ENCODE results near the gene MCIDAS. TPM values are rescaled to one million over a fixed set of nuclear protein-coding genes. Genes with fewer than 3 reads are reported as not detected.
A peak's percentile ranks its signal among the peaks of the same experiment; 100 is the strongest.

MCIDAS gene
- polyA plus RNA-seq (2011; rRNA removed) = not detected in 2 replicates
- not detected in 2 replicates for polyA minus RNA-seq (2011; rRNA and poly(A)+ RNA removed)

- Histone ChIP-seq H3K27me3 (ENCODE audit: control insufficient read depth, insufficient read depth, low read length) (peaks cover 97% of the 10 kb centered on the region), H3K4me3 (ENCODE audit: low read depth, low read length) (0 out of 2 replicates have a peak within 1 kb of the TSS, but pooled peaks have one; percentile 29), H3K9me3 (ENCODE audit: control insufficient read depth, insufficient read depth, low read length) (peaks cover 5% of the 10 kb centered on the region; the same call in 1 of the 2 replicates), H3K27ac (ENCODE audit: low read depth, low read length) (no peak within 1 kb of the TSS)
- no peak for DNase-seq (ENCODE audit: low read depth, low spot score)
- no peak for TF ChIP-seq CTCF (IDR thresholded peaks at IDR 0.05; ENCODE audit: low read depth, low read length)
- CTCF ChIA-PET = no interaction called here
- POLR2A ChIA-PET = no interaction called here
These were observed at the start of gene MCIDAS for GRCh38 chr5:55226934-55227663. MCIDAS (minus strand) TSS chr5:55227315; CDS start chr5:55227138, 177 bp downstream.

GRCh38 chr5:55276771-55277170, 49.7 kb upstream of the MCIDAS start:
- no peak for TF ChIP-seq CTCF (IDR thresholded peaks at IDR 0.05; ENCODE audit: low read depth, low read length)
- Histone ChIP-seq H3K27ac (ENCODE audit: low read depth, low read length) (no peak overlapping the region), H3K27me3 (ENCODE audit: control insufficient read depth, insufficient read depth, low read length) (no peaks in the 10 kb centered on the region), H3K9me3 (ENCODE audit: control insufficient read depth, insufficient read depth, low read length) (no peaks in the 10 kb centered on the region), H3K4me3 (ENCODE audit: low read depth, low read length) (no peak overlapping the region)
- POLR2A ChIA-PET = no interaction called here
- no peak for DNase-seq (ENCODE audit: low read depth, low spot score)
- CTCF ChIA-PET = no interaction called here

DNA sequence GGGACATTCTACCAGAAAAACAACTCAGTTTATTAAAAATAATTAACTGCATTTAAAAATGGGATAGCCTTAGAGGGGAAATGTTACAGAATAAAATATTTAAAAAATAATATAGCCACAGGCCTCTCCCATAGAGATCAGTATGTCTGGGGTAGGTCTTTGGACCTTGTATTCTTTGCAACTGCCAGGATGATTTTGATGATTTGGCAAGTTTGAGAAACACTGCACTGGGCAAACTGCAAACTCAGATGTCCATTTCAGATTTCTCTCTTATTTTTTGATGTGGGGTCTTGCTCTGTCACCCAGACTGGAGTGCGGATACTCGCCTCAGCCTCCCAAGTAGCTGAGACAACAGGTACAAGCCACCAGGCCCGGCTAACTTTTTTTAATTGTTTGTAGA, 31.2 kb upstream of the MCIDAS start:
- ChIA-PET POLR2A (no interaction called here), CTCF (interaction anchor here (0.6 to 1.0 kb wide), 2 partner anchors 33 to 86 kb away, joined by 3 to 4 read pairs; no protein-coding TSS in a partner anchor)
- Histone ChIP-seq H3K4me3 (ENCODE audit: low read depth, low read length) (no peak overlapping the region), H3K9me3 (ENCODE audit: control insufficient read depth, insufficient read depth, low read length) (no peaks in the 10 kb centered on the region), H3K27me3 (ENCODE audit: control insufficient read depth, insufficient read depth, low read length) (no peaks in the 10 kb centered on the region), H3K27ac (ENCODE audit: low read depth, low read length) (no peak overlapping the region)
- TF ChIP-seq CTCF (IDR thresholded peaks at IDR 0.05; ENCODE audit: low read depth, low read length) = no peak
- DNase-seq (ENCODE audit: low read depth, low spot score) = no peak

DNA sequence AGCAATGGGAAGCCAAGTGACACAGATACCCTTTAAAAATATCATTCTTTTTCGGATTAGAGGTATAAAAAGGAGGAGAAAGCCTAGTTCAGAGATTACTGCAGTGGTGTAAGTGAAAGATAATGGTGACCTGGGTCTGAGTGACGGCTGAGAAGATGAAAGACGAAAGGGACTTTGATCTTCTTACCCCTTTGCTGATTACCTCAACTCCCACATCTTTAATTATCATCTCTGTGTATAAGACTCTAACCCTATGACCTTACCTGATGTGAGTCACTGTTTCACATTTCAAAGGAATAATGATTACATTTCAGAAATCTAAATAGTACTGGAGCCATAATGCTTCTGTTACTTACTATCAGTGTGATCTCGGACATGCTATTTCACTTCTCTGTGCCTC, 27.7 kb upstream of the MCIDAS start:
- TF ChIP-seq CTCF (IDR thresholded peaks at IDR 0.05; ENCODE audit: low read depth, low read length) = no peak
- ChIA-PET POLR2A (no interaction called here), CTCF (no interaction called here)
- Histone ChIP-seq H3K4me3 (ENCODE audit: low read depth, low read length) (no peak overlapping the region), H3K27me3 (ENCODE audit: control insufficient read depth, insufficient read depth, low read length) (no peaks in the 10 kb centered on the region), H3K27ac (ENCODE audit: low read depth, low read length) (no peak overlapping the region), H3K9me3 (ENCODE audit: control insufficient read depth, insufficient read depth, low read length) (no peaks in the 10 kb centered on the region)
- DNase-seq (ENCODE audit: low read depth, low spot score) = no peak

- Histone ChIP-seq H3K9me3 (ENCODE audit: control insufficient read depth, insufficient read depth, low read length) (no peaks in the 10 kb centered on the region; the same call in 1 of the 2 replicates), H3K27me3 (ENCODE audit: control insufficient read depth, insufficient read depth, low read length) (peaks cover 10% of the 10 kb centered on the region), H3K27ac (ENCODE audit: low read depth, low read length) (no peak overlapping the region), H3K4me3 (ENCODE audit: low read depth, low read length) (no peak overlapping the region)
- no peak for TF ChIP-seq CTCF (IDR thresholded peaks at IDR 0.05; ENCODE audit: low read depth, low read length)
- no peak for DNase-seq (ENCODE audit: low read depth, low spot score)
- CTCF ChIA-PET = no interaction called here
- POLR2A ChIA-PET = no interaction called here
These were observed 22.9 kb upstream of the MCIDAS start for GRCh38 chr5:55250064-55250463.
